MCF 10A (cell line): Measurements from ENCODE around the gene KLHL8. TPM values are rescaled to one million over a fixed set of nuclear protein-coding genes. Genes with fewer than 3 reads are reported as not detected.

Experiments
- BruUV-seq: library from RNA; stranded (reverse); fragments of 400-500 nt; replicated peaks from 2 replicates; lab custom pipeline; 2021; lab: Mats Ljungman, UMichigan
- CTCF ChIA-PET: fragments of 300-600 bp; sonication (Branson Sonifier 250); formaldehyde crosslinking; extraction: SDS; loops from one replicate; lab custom pipeline; 2021; ENCODE audit warnings: antibody characterized with exemption, inconsistent platforms; lab: Yijun Ruan, JAX
- POLR2A ChIA-PET: fragments of 300-600, 350-650 bp; sonication (Branson Sonifier 250); formaldehyde crosslinking; extraction: SDS; loops from one replicate; lab custom pipeline; 2020; ENCODE audit warnings: antibody characterized with exemption, inconsistent platforms; lab: Yijun Ruan, JAX
- DNase-seq: peaks from one replicate; pipeline ENCODE4 v3.0.0-alpha.2; 2018; ENCODE audit not compliant: unreplicated experiment
- H3K27ac Mint-ChIP-seq: one replicate; pipeline ENCODE4 v1.8.0; 2022; ENCODE audit warnings: mild to moderate bottlenecking, low read depth, mixed read lengths; ENCODE audit not compliant: unreplicated experiment
- H3K27me3 Mint-ChIP-seq: one replicate; pipeline ENCODE4 v1.8.0; 2022; ENCODE audit warnings: mixed read lengths; ENCODE audit not compliant: insufficient read depth, unreplicated experiment
- H3K36me3 Mint-ChIP-seq: one replicate; pipeline ENCODE4 v1.8.0; 2022; ENCODE audit warnings: mild to moderate bottlenecking, moderate library complexity, mixed read lengths; ENCODE audit not compliant: insufficient read depth, unreplicated experiment
- H3K4me1 Mint-ChIP-seq: one replicate; pipeline ENCODE4 v1.8.0; 2022; ENCODE audit warnings: mixed read lengths; ENCODE audit not compliant: insufficient read depth, unreplicated experiment
- H3K4me3 Mint-ChIP-seq: one replicate; pipeline ENCODE4 v1.8.0; 2022; ENCODE audit warnings: mild to moderate bottlenecking, moderate library complexity, mixed read lengths; ENCODE audit not compliant: unreplicated experiment
- H3K9me3 Mint-ChIP-seq: one replicate; pipeline ENCODE4 v1.8.0; 2022; ENCODE audit warnings: mixed read lengths; ENCODE audit not compliant: unreplicated experiment
- CTCF ChIP-seq: fragments of 200-600 bp; IDR thresholded peaks from one replicate; pipeline ENCODE4 v1.8.0; 2022; ENCODE audit warnings: antibody characterized with exemption, mild to moderate bottlenecking; ENCODE audit not compliant: unreplicated experiment
- intact Hi-C: fragments of 100-400 bp; cut with micrococcal nuclease; formaldehyde crosslinking; loops from 2 replicates; pipeline ENCODE4 v1.14.1; 2022
- total RNA-seq: library from RNA; stranded (reverse); gene quantifications from 2 replicates; pipeline ENCODE4 v1.2.3, GENCODE V29; 2022

The KLHL8 gene
- total RNA-seq, 1 experiment from 2014 or later: 14.9 TPM

DNA sequence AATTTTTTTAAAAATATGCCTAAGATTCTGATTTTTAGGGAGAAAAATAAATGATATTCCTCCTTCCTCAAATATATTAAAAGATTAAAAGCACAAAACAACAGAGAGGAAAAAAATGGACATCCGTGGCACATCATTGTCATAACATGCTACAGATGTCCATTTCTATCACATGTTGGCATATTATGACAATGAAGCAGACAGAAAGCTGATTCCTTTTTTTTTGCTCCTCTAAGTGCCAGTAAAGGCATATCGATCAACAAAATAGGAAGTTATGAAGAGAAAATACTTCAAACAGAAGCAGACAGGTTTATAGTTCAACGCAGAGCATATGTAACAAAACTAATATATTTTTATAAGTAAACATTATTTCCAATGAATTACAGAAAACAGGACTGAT is 11.2 kb downstream of the KLHL8 start:
- ChIA-PET CTCF (interaction anchor here (0.6 kb wide), 1 partner anchor 179 kb away, joined by 3 read pairs; no protein-coding TSS in a partner anchor), POLR2A (interaction anchor here (1.3 to 3.6 kb wide), 2 partner anchors 10 to 12 kb away, joined by 3 to 14 read pairs; partner anchors contain the start of gene KLHL8)
- Mint-ChIP-seq H3K36me3 (peaks cover 12% of the 10 kb centered on the region), H3K27me3 (no peaks in the 10 kb centered on the region), H3K27ac (no peak overlapping the region), H3K4me3 (no peak overlapping the region), H3K9me3 (no peaks in the 10 kb centered on the region), H3K4me1 (peaks cover 12% of the 10 kb centered on the region)
- intact Hi-C loops: no loop called here
- no TSS peak for BruUV-seq
- no peak for DNase-seq
- TF ChIP-seq CTCF: no peak

GRCh38 chr4:87204559-87204958 is 15.9 kb downstream of the KLHL8 start:
- intact Hi-C loops: no loop called here
- CTCF ChIA-PET: no interaction called here
- H3K9me3 Mint-ChIP-seq: no peaks in the 10 kb centered on the region
- H3K27me3 Mint-ChIP-seq: no peaks in the 10 kb centered on the region
- DNase-seq: no peak
- no peak overlapping the region for H3K27ac Mint-ChIP-seq
- no peak overlapping the region for H3K4me3 Mint-ChIP-seq
- BruUV-seq: no TSS peak
- no peaks in the 10 kb centered on the region for H3K4me1 Mint-ChIP-seq
- H3K36me3 Mint-ChIP-seq: peaks cover 12% of the 10 kb centered on the region
- POLR2A ChIA-PET: interaction anchor here (1.4 kb wide), 1 partner anchor 9 kb away, joined by 3 read pairs; no protein-coding TSS in a partner anchor
- no peak for TF ChIP-seq CTCF

GRCh38 chr4:87196927-87197326 is 23.5 kb downstream of the KLHL8 start:
- intact Hi-C loops: no loop called here
- no peak for TF ChIP-seq CTCF
- H3K27me3 Mint-ChIP-seq: no peaks in the 10 kb centered on the region
- ChIA-PET CTCF (interaction anchor here (0.6 to 1.8 kb wide), 3 partner anchors 30 to 46 kb away, joined by 3 to 4 read pairs (median 4); no protein-coding TSS in a partner anchor), POLR2A (interaction anchor here (1.4 kb wide), 1 partner anchor 23 kb away, joined by 3 read pairs; no protein-coding TSS in a partner anchor)
- no peak for DNase-seq
- H3K4me3 Mint-ChIP-seq: no peak overlapping the region
- H3K36me3 Mint-ChIP-seq: no peaks in the 10 kb centered on the region
- no peaks in the 10 kb centered on the region for H3K4me1 Mint-ChIP-seq
- no peak overlapping the region for H3K27ac Mint-ChIP-seq
- no TSS peak for BruUV-seq
- H3K9me3 Mint-ChIP-seq: no peaks in the 10 kb centered on the region

DNA sequence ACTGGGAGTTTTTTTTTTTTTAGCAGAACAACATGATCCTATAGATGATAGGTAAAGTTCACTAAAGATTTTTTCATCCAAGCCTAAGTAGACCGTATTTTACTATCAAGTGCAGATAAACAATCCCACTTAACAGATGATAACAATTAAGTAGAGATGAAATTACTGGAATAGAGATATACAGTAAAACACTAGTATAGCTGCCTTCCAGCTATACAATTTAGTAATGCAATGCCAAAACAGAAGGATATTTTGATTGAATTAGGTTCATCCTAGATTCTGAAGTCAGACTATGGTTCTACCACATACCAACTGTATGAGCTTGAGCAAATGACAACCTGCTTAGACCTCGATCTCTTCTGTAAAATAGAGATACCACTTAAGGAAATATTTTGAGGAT is 24.3 kb downstream of the KLHL8 start:
- POLR2A ChIA-PET: no interaction called here
- CTCF ChIA-PET: interaction anchor here (1.1 to 1.8 kb wide), 2 partner anchors 39 to 45 kb away, joined by 4 read pairs; no protein-coding TSS in a partner anchor
- Mint-ChIP-seq H3K4me3 (no peak overlapping the region), H3K4me1 (no peaks in the 10 kb centered on the region), H3K36me3 (no peaks in the 10 kb centered on the region), H3K9me3 (no peaks in the 10 kb centered on the region), H3K27me3 (no peaks in the 10 kb centered on the region), H3K27ac (no peak overlapping the region)
- DNase-seq: no peak
- no TSS peak for BruUV-seq
- no peak for TF ChIP-seq CTCF
- intact Hi-C loops: no loop called here
